ENCODE measurements around the gene CA9.

CA9 gene

GRCh38 chr9:35681341-35682002 is 7.7 kb downstream of the CA9 start:
- no peak overlapping the region for H3K14ac ChIP-seq (ENCODE audit: low read length)
- no peaks in the 10 kb centered on the region for H3K9me3 ChIP-seq (ENCODE audit: insufficient read depth, low read depth, low read length)
- peaks cover 36 to 46% of the 10 kb centered on the region in 2 experiments for H3K36me3 ChIP-seq (ENCODE audit: control insufficient read depth in 1 of 2, insufficient read depth in 2 of 2, low read length in 2 of 2)
- no peaks in the 10 kb centered on the region for H3K4me1 ChIP-seq (ENCODE audit: control insufficient read depth in 1 of 2, insufficient read depth in 2 of 2, low read length in 2 of 2)
- H2AK5ac ChIP-seq (ENCODE audit: low read length): no peak overlapping the region
- no peak overlapping the region for H2BK5ac ChIP-seq (ENCODE audit: low read depth, low read length, poor library complexity)
- no peaks in the 10 kb centered on the region for H3K79me2 ChIP-seq (ENCODE audit: control insufficient read depth, insufficient read depth, low read length, poor library complexity)
- no peak overlapping the region for H3K18ac ChIP-seq (ENCODE audit: low read length)
- H4K12ac ChIP-seq (ENCODE audit: low read depth, low read length): no peak overlapping the region
- H3K4me3 ChIP-seq (ENCODE audit: low read depth, low read length): no peak overlapping the region
- H4K91ac ChIP-seq (ENCODE audit: low read depth, low read length): no peak overlapping the region
- no peak overlapping the region for H2BK120ac ChIP-seq (ENCODE audit: insufficient read depth, low read length, poor library complexity)
- H3K4me2 ChIP-seq (ENCODE audit: low read length): no peak overlapping the region
- DNase-seq: no peak
- no peaks in the 10 kb centered on the region for H3K79me1 ChIP-seq (ENCODE audit: low read length)
- H3K4ac ChIP-seq (ENCODE audit: low read depth, low read length): no peak overlapping the region
- H3K27me3 ChIP-seq (ENCODE audit: insufficient read depth, low read length): no peaks in the 10 kb centered on the region
- no peak overlapping the region for H3K27ac ChIP-seq (ENCODE audit: low read depth, low read length)
- no peak overlapping the region for H4K8ac ChIP-seq (ENCODE audit: low read depth, low read length)
- no peak overlapping the region for H2BK12ac ChIP-seq (ENCODE audit: low read length)
- no peak overlapping the region for H3K9ac ChIP-seq (ENCODE audit: low read length)
- H3K23ac ChIP-seq (ENCODE audit: low read length): no peak overlapping the region
- no CpG with 5 or more reads among the region's 3 CpGs for WGBS (ENCODE audit: extremely low coverage, insufficient coverage, insufficient read length)
- H2AFZ ChIP-seq (ENCODE audit: insufficient read depth, low read length, poor library complexity): no peak overlapping the region

GRCh38 chr9:35682051-35682450 is 8.3 kb downstream of the CA9 start:
- Histone ChIP-seq H3K4me3 (ENCODE audit: low read depth, low read length) (no peak overlapping the region), H3K14ac (ENCODE audit: low read length) (no peak overlapping the region), H3K9ac (ENCODE audit: low read length) (no peak overlapping the region), H2AFZ (ENCODE audit: insufficient read depth, low read length, poor library complexity) (no peak overlapping the region), H3K4ac (ENCODE audit: low read depth, low read length) (no peak overlapping the region), H3K79me1 (ENCODE audit: low read length) (no peaks in the 10 kb centered on the region), H3K23ac (ENCODE audit: low read length) (no peak overlapping the region), H4K12ac (ENCODE audit: low read depth, low read length) (no peak overlapping the region), H3K4me1 (ENCODE audit: control insufficient read depth in 1 of 2, insufficient read depth in 2 of 2, low read length in 2 of 2) (no peaks in the 10 kb centered on the region), H3K79me2 (ENCODE audit: control insufficient read depth, insufficient read depth, low read length, poor library complexity) (no peaks in the 10 kb centered on the region), H3K27me3 (ENCODE audit: insufficient read depth, low read length) (no peaks in the 10 kb centered on the region), H2BK12ac (ENCODE audit: low read length) (no peak overlapping the region), H4K8ac (ENCODE audit: low read depth, low read length) (no peak overlapping the region), H3K36me3 (ENCODE audit: control insufficient read depth in 1 of 2, insufficient read depth in 2 of 2, low read length in 2 of 2) (peaks cover 36 to 46% of the 10 kb centered on the region in 2 experiments), H3K27ac (ENCODE audit: low read depth, low read length) (no peak overlapping the region), H2BK5ac (ENCODE audit: low read depth, low read length, poor library complexity) (no peak overlapping the region), H3K18ac (ENCODE audit: low read length) (no peak overlapping the region), H4K91ac (ENCODE audit: low read depth, low read length) (no peak overlapping the region), H2AK5ac (ENCODE audit: low read length) (no peak overlapping the region), H3K9me3 (ENCODE audit: insufficient read depth, low read depth, low read length) (no peaks in the 10 kb centered on the region), H2BK120ac (ENCODE audit: insufficient read depth, low read length, poor library complexity) (no peak overlapping the region), H3K4me2 (ENCODE audit: low read length) (no peak overlapping the region)
- DNase-seq: no peak
- WGBS (ENCODE audit: extremely low coverage, insufficient coverage, insufficient read length): no CpG with 5 or more reads among the region's 6 CpGs

GRCh38 chr9:35682520-35683315 is 9.0 kb downstream of the CA9 start:
- Histone ChIP-seq H3K79me2 (ENCODE audit: control insufficient read depth, insufficient read depth, low read length, poor library complexity) (no peaks in the 10 kb centered on the region), H2AK5ac (ENCODE audit: low read length) (no peak overlapping the region), H3K23ac (ENCODE audit: low read length) (no peak overlapping the region), H4K12ac (ENCODE audit: low read depth, low read length) (no peak overlapping the region), H2AFZ (ENCODE audit: insufficient read depth, low read length, poor library complexity) (no peak overlapping the region), H3K27me3 (ENCODE audit: insufficient read depth, low read length) (no peaks in the 10 kb centered on the region), H3K4ac (ENCODE audit: low read depth, low read length) (no peak overlapping the region), H4K8ac (ENCODE audit: low read depth, low read length) (no peak overlapping the region), H3K79me1 (ENCODE audit: low read length) (no peaks in the 10 kb centered on the region), H2BK5ac (ENCODE audit: low read depth, low read length, poor library complexity) (no peak overlapping the region), H3K4me2 (ENCODE audit: low read length) (no peak overlapping the region), H3K4me3 (ENCODE audit: low read depth, low read length) (no peak overlapping the region), H3K9me3 (ENCODE audit: insufficient read depth, low read depth, low read length) (no peaks in the 10 kb centered on the region), H3K18ac (ENCODE audit: low read length) (no peak overlapping the region), H3K36me3 (ENCODE audit: control insufficient read depth in 1 of 2, insufficient read depth in 2 of 2, low read length in 2 of 2) (peaks cover 36 to 46% of the 10 kb centered on the region in 2 experiments), H4K91ac (ENCODE audit: low read depth, low read length) (no peak overlapping the region), H3K14ac (ENCODE audit: low read length) (no peak overlapping the region), H3K9ac (ENCODE audit: low read length) (no peak overlapping the region), H2BK12ac (ENCODE audit: low read length) (no peak overlapping the region), H3K27ac (ENCODE audit: low read depth, low read length) (no peak overlapping the region), H3K4me1 (ENCODE audit: control insufficient read depth in 1 of 2, insufficient read depth in 2 of 2, low read length in 2 of 2) (peaks cover 3 to 4% of the 10 kb centered on the region in 2 experiments), H2BK120ac (ENCODE audit: insufficient read depth, low read length, poor library complexity) (no peak overlapping the region)
- no CpG with 5 or more reads among the region's 10 CpGs for WGBS (ENCODE audit: extremely low coverage, insufficient coverage, insufficient read length)
- no peak for DNase-seq

- H3K4ac ChIP-seq (ENCODE audit: low read depth, low read length): no peak overlapping the region
- no peak for DNase-seq
- H3K4me1 ChIP-seq (ENCODE audit: control insufficient read depth in 1 of 2, insufficient read depth in 2 of 2, low read length in 2 of 2): peaks cover 9 to 10% of the 10 kb centered on the region in 2 experiments
- H3K9ac ChIP-seq (ENCODE audit: low read length): no peak overlapping the region
- no peak overlapping the region for H3K27ac ChIP-seq (ENCODE audit: low read depth, low read length)
- H3K79me1 ChIP-seq (ENCODE audit: low read length): no peaks in the 10 kb centered on the region
- H2BK12ac ChIP-seq (ENCODE audit: low read length): no peak overlapping the region
- H3K9me3 ChIP-seq (ENCODE audit: insufficient read depth, low read depth, low read length): no peaks in the 10 kb centered on the region
- H4K8ac ChIP-seq (ENCODE audit: low read depth, low read length): no peak overlapping the region
- no peaks in the 10 kb centered on the region for H3K27me3 ChIP-seq (ENCODE audit: insufficient read depth, low read length)
- no peak overlapping the region for H2AFZ ChIP-seq (ENCODE audit: insufficient read depth, low read length, poor library complexity)
- H3K79me2 ChIP-seq (ENCODE audit: control insufficient read depth, insufficient read depth, low read length, poor library complexity): no peaks in the 10 kb centered on the region
- H3K23ac ChIP-seq (ENCODE audit: low read length): no peak overlapping the region
- no CpG with 5 or more reads among the region's 2 CpGs for WGBS (ENCODE audit: extremely low coverage, insufficient coverage, insufficient read length)
- no peak overlapping the region for H4K91ac ChIP-seq (ENCODE audit: low read depth, low read length)
- H2AK5ac ChIP-seq (ENCODE audit: low read length): no peak overlapping the region
- no peak overlapping the region for H3K4me2 ChIP-seq (ENCODE audit: low read length)
- H3K18ac ChIP-seq (ENCODE audit: low read length): no peak overlapping the region
- peaks cover 40 to 50% of the 10 kb centered on the region in 2 experiments for H3K36me3 ChIP-seq (ENCODE audit: control insufficient read depth in 1 of 2, insufficient read depth in 2 of 2, low read length in 2 of 2)
- no peak overlapping the region for H2BK5ac ChIP-seq (ENCODE audit: low read depth, low read length, poor library complexity)
- H4K12ac ChIP-seq (ENCODE audit: low read depth, low read length): no peak overlapping the region
- H2BK120ac ChIP-seq (ENCODE audit: insufficient read depth, low read length, poor library complexity): no peak overlapping the region
- H3K14ac ChIP-seq (ENCODE audit: low read length): no peak overlapping the region
- no peak overlapping the region for H3K4me3 ChIP-seq (ENCODE audit: low read depth, low read length)
These were observed 9.6 kb downstream of the CA9 start for GRCh38 chr9:35683323-35683722.
